ENCODE data around the gene SFT2D2.

Gene SFT2D2

GRCh38 chr1:168235937-168236336 lies 10.1 kb downstream of the SFT2D2 start:
- H3K4me3 ChIP-seq (ENCODE audit: low read length): no peak overlapping the region
- no peak for DNase-seq (ENCODE audit: low read depth)
- TF ChIP-seq, protein P1, sequence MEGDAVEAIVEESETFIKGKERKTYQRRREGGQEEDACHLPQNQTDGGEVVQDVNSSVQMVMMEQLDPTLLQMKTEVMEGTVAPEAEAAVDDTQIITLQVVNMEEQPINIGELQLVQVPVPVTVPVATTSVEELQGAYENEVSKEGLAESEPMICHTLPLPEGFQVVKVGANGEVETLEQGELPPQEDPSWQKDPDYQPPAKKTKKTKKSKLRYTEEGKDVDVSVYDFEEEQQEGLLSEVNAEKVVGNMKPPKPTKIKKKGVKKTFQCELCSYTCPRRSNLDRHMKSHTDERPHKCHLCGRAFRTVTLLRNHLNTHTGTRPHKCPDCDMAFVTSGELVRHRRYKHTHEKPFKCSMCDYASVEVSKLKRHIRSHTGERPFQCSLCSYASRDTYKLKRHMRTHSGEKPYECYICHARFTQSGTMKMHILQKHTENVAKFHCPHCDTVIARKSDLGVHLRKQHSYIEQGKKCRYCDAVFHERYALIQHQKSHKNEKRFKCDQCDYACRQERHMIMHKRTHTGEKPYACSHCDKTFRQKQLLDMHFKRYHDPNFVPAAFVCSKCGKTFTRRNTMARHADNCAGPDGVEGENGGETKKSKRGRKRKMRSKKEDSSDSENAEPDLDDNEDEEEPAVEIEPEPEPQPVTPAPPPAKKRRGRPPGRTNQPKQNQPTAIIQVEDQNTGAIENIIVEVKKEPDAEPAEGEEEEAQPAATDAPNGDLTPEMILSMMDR (conservative IDR thresholded peaks at IDR 0.05; ENCODE audit: low read depth, low read length): no peak

DNA sequence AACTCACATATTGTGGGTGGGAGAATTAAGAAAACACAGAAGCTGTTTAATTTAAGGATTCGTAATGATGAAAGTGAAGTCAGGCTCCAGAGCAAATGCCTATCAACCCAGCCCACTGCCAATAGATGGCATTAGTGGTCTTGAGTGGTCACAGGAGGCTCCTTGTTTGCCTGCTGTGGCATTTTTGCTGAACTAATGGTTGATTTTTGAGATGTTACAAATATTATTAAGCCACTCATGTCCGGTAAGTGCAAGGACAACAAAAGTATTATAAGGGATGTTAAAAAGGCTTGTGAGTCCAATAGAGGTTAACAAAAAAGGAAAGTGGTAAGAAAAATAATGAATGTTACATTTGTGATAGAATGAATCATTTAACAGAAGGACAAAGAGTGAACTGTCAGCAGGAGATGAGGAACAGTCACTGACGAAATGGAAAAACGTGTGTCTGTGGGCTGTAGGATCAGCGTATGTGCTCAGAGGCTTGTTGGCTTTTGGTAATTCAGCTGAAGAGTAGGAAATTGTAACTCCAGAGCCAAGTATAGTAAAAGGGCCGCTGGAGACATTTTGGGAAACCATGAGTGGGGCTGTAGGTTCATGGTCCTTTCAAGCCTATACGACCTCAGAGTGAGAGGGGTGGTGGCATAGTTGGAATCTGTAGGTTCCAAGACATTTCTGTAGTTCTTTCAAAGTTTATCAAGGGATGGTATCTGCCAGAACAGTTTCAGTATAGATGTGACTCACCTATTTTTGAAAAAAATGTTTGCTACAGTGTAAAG lies 11.2 kb downstream of the SFT2D2 start:
- H3K4me3 ChIP-seq (ENCODE audit: low read length): no peak overlapping the region
- TF ChIP-seq, protein P1 (conservative IDR thresholded peaks at IDR 0.05; ENCODE audit: low read depth, low read length): no peak
- DNase-seq (ENCODE audit: low read depth): no peak

- TF ChIP-seq, protein P1 (conservative IDR thresholded peaks at IDR 0.05; ENCODE audit: low read depth, low read length): no peak
- no peak for DNase-seq (ENCODE audit: low read depth)
- no peak overlapping the region for H3K4me3 ChIP-seq (ENCODE audit: low read length)
Observed at GRCh38 chr1:168243198-168243597, 17.4 kb downstream of the SFT2D2 start.

GRCh38 chr1:168243636-168244212 lies 17.9 kb downstream of the SFT2D2 start:
- no peak overlapping the region for H3K4me3 ChIP-seq (ENCODE audit: low read length)
- TF ChIP-seq, protein P1 (conservative IDR thresholded peaks at IDR 0.05; ENCODE audit: low read depth, low read length): no peak
- DNase-seq (ENCODE audit: low read depth): no peak

GRCh38 chr1:168245042-168245441 lies 19.2 kb downstream of the SFT2D2 start:
- TF ChIP-seq, protein P1 (conservative IDR thresholded peaks at IDR 0.05; ENCODE audit: low read depth, low read length): no peak
- DNase-seq (ENCODE audit: low read depth): no peak
- no peak overlapping the region for H3K4me3 ChIP-seq (ENCODE audit: low read length)

- DNase-seq (ENCODE audit: low read depth): no peak
- TF ChIP-seq, protein P1 (conservative IDR thresholded peaks at IDR 0.05; ENCODE audit: low read depth, low read length): no peak
- no peak overlapping the region for H3K4me3 ChIP-seq (ENCODE audit: low read length)
Observed at GRCh38 chr1:168246506-168246905, 20.7 kb downstream of the SFT2D2 start.

GRCh38 chr1:168252204-168252733 lies 26.5 kb downstream of the SFT2D2 start:
- DNase-seq (ENCODE audit: low read depth): no peak
- TF ChIP-seq, protein P1 (conservative IDR thresholded peaks at IDR 0.05; ENCODE audit: low read depth, low read length): no peak
- no peak overlapping the region for H3K4me3 ChIP-seq (ENCODE audit: low read length)
